ENCODE measurements around the gene PDP2. TPM values are rescaled to one million over a fixed set of nuclear protein-coding genes. Genes with fewer than 3 reads are reported as not detected.

Gene PDP2
- total and polyA plus RNA-seq, 2 donors from 2014 or later, result 5.1 to 9.2 TPM

GRCh38 chr16:66935314-66936011 lies 55.1 kb downstream of the PDP2 start, which contains the start of gene CES2:
TSS of gene CES2 (plus strand) at chr16:66935516. CDS start at chr16:66935636, 120 bp downstream.
- H3K9me3 ChIP-seq (ENCODE audit: control insufficient read depth in 2 of 3, insufficient read depth in 1 of 3, low read length in 3 of 3), result no peaks in the 10 kb centered on the region
- H3K9ac ChIP-seq (ENCODE audit: low read length in 3 of 3), result peak within 1 kb of the TSS; percentile 86 to 96 (median 90)
- peak within 1 kb of the TSS; percentile 92 to 97 for H3K27ac ChIP-seq (ENCODE audit: low read depth in 2 of 2, low read length in 2 of 2)
- TF ChIP-seq CTCF (IDR thresholded peaks at IDR 0.05; ENCODE audit: borderline replicate concordance, extremely low read depth, insufficient read depth), result no peak
- peak; percentile 68 to 91 (median 72) for DNase-seq
- peak within 1 kb of the TSS; percentile 92 to 97 (median 96) for H3K4me3 ChIP-seq (ENCODE audit: low read length in 3 of 3)
- H3K27me3 ChIP-seq (ENCODE audit: control insufficient read depth, insufficient read depth, low read length), result no peaks in the 10 kb centered on the region
- H3K36me3 ChIP-seq (ENCODE audit: control insufficient read depth in 2 of 3, insufficient read depth in 3 of 3, low read length in 3 of 3), result peaks cover 0 to 28% (median 17%) of the 10 kb centered on the region in 3 donors
- intact Hi-C loops (cut with DNase I), result no loop called here
- no peak for FAIRE-seq
- peaks cover 0 to 26% (median 24%) of the 10 kb centered on the region in 3 donors for H3K4me1 ChIP-seq (ENCODE audit: control insufficient read depth in 2 of 3, insufficient read depth in 2 of 3, low read depth in 1 of 3, low read length in 3 of 3)

- DNase-seq, result peak in 1 of 5 donors; percentile 37
- Histone ChIP-seq H3K9ac (ENCODE audit: low read length in 3 of 3) (peak overlapping the region in 1 of 3 donors; percentile 80), H3K27ac (ENCODE audit: low read depth in 2 of 2, low read length in 2 of 2) (peak overlapping the region; percentile 25 to 83), H3K9me3 (ENCODE audit: control insufficient read depth in 2 of 3, insufficient read depth in 1 of 3, low read length in 3 of 3) (no peaks in the 10 kb centered on the region), H3K4me3 (ENCODE audit: low read length in 3 of 3) (peak overlapping the region in 2 of 3 donors; percentile 53 to 96), H3K36me3 (ENCODE audit: control insufficient read depth in 2 of 3, insufficient read depth in 3 of 3, low read length in 3 of 3) (peaks cover 0 to 38% (median 25%) of the 10 kb centered on the region in 3 donors), H3K27me3 (ENCODE audit: control insufficient read depth, insufficient read depth, low read length) (no peaks in the 10 kb centered on the region), H3K4me1 (ENCODE audit: control insufficient read depth in 2 of 3, insufficient read depth in 2 of 3, low read depth in 1 of 3, low read length in 3 of 3) (peaks cover 0 to 26% (median 24%) of the 10 kb centered on the region in 3 donors)
- FAIRE-seq, result no peak
- no peak for TF ChIP-seq CTCF (IDR thresholded peaks at IDR 0.05; ENCODE audit: borderline replicate concordance, extremely low read depth, insufficient read depth)
- intact Hi-C loops (cut with DNase I), result no loop called here
Measured at GRCh38 chr16:66936462-66936861, 56.1 kb downstream of the PDP2 start.

- peak overlapping the region in 1 of 3 donors; percentile 96 for H3K4me3 ChIP-seq (ENCODE audit: low read length in 3 of 3)
Measured at GRCh38 chr16:66936889-66937554, 56.7 kb downstream of the PDP2 start.

More at GRCh38 chr16:66936889-66937554, 56.7 kb downstream of the PDP2 start:
- DNase-seq, result peak in 1 of 5 donors; percentile 5
- intact Hi-C loops (cut with DNase I), result no loop called here
- FAIRE-seq, result no peak
- H3K27me3 ChIP-seq (ENCODE audit: control insufficient read depth, insufficient read depth, low read length), result no peaks in the 10 kb centered on the region
- H3K36me3 ChIP-seq (ENCODE audit: control insufficient read depth in 2 of 3, insufficient read depth in 3 of 3, low read length in 3 of 3), result peaks cover 0 to 44% (median 27%) of the 10 kb centered on the region in 3 donors
- no peak overlapping the region for H3K9ac ChIP-seq (ENCODE audit: low read length in 3 of 3)
- no peak overlapping the region for H3K27ac ChIP-seq (ENCODE audit: low read depth in 2 of 2, low read length in 2 of 2)
- no peaks in the 10 kb centered on the region for H3K9me3 ChIP-seq (ENCODE audit: control insufficient read depth in 2 of 3, insufficient read depth in 1 of 3, low read length in 3 of 3)
- peaks cover 0 to 26% (median 24%) of the 10 kb centered on the region in 3 donors for H3K4me1 ChIP-seq (ENCODE audit: control insufficient read depth in 2 of 3, insufficient read depth in 2 of 3, low read depth in 1 of 3, low read length in 3 of 3)
- no peak for TF ChIP-seq CTCF (IDR thresholded peaks at IDR 0.05; ENCODE audit: borderline replicate concordance, extremely low read depth, insufficient read depth)

All from kidney (tissue), 14 donors.